SK-N-SH treated with all-trans-retinoic acid at 6 μM for 48 hours (cell line): Measurements from ENCODE around the gene ZNF30.

ENCODE experiments used
- ATAC-seq: fragments of 200-7000 bp; cut with Tn5 transposase; 3 replicates; pipeline ENCODE4 v1.9.1; 2020; ENCODE audit warnings: mild to moderate bottlenecking, moderate library complexity
- ARNTL ChIP-seq: fragments of 450-650 bp; formaldehyde crosslinking; IDR thresholded peaks from 2 replicates; pipeline ENCODE4 v1.5.0; 2020; ENCODE audit warnings: low read depth, mild to moderate bottlenecking, moderate library complexity, borderline replicate concordance
- BACH2 ChIP-seq: fragments of 250-450 bp; sonication (Bioruptor Pico); IDR thresholded peaks from 2 replicates; pipeline ENCODE4 v1.9.0; 2021; ENCODE audit warnings: mild to moderate bottlenecking, borderline replicate concordance
- CREB5 ChIP-seq: fragments of 250-450 bp; sonication (Bioruptor Pico); IDR thresholded peaks from 2 replicates; pipeline ENCODE4 v1.5.1; 2020; ENCODE audit warnings: low read depth, mild to moderate bottlenecking, moderate library complexity
- CSDC2 ChIP-seq: fragments of 250-450 bp; sonication (Bioruptor Pico); IDR thresholded peaks from 2 replicates; pipeline ENCODE4 v1.5.0; 2020; ENCODE audit warnings: mild to moderate bottlenecking, moderate library complexity
- CSRNP3 ChIP-seq: fragments of 250-450 bp; sonication (Bioruptor Pico); IDR thresholded peaks from 2 replicates; pipeline ENCODE4 v1.5.1; 2021; ENCODE audit warnings: mild to moderate bottlenecking, moderate library complexity
- ESRRG ChIP-seq: fragments of 250-450 bp; sonication (Bioruptor Pico); IDR thresholded peaks from 2 replicates; pipeline ENCODE4 v1.6.1; 2021; ENCODE audit warnings: mild to moderate bottlenecking
- GLIS3 ChIP-seq: fragments of 250-450 bp; sonication (Bioruptor Pico); IDR thresholded peaks from 2 replicates; pipeline ENCODE4 v1.5.0; 2020; ENCODE audit warnings: mild to moderate bottlenecking, moderate library complexity
- ISL1 ChIP-seq: fragments of 250-450 bp; sonication (Bioruptor Pico); IDR thresholded peaks from 2 replicates; pipeline ENCODE4 v2.1.2; 2022; ENCODE audit warnings: mild to moderate bottlenecking, moderate library complexity
- OSR1 ChIP-seq: fragments of 250-450 bp; sonication (Bioruptor Pico); IDR thresholded peaks from 2 replicates; pipeline ENCODE4 v1.8.0; 2022; ENCODE audit warnings: moderate library complexity, mild to moderate bottlenecking, inconsistent platforms
- PATZ1 ChIP-seq: fragments of 250-450 bp; sonication (Bioruptor Pico); IDR thresholded peaks from 2 replicates; pipeline ENCODE4 v1.8.0; 2020; ENCODE audit warnings: mild to moderate bottlenecking, moderate library complexity, borderline replicate concordance
- PPARA ChIP-seq: fragments of 250-450 bp; sonication (Bioruptor Pico); IDR thresholded peaks from 2 replicates; pipeline ENCODE4 v1.5.0; 2020; ENCODE audit warnings: mild to moderate bottlenecking, borderline replicate concordance
- RARB ChIP-seq: fragments of 250-450 bp; sonication (Bioruptor Pico); IDR thresholded peaks from 2 replicates; pipeline ENCODE4 v1.8.0; 2021; ENCODE audit warnings: mild to moderate bottlenecking, moderate library complexity
- SNAI2 ChIP-seq: fragments of 250-450 bp; sonication (Bioruptor Pico); IDR thresholded peaks from 2 replicates; pipeline ENCODE4 v1.5.0; 2020; ENCODE audit warnings: mild to moderate bottlenecking, moderate library complexity
- TCF4 ChIP-seq: fragments of 250-450 bp; sonication (Bioruptor Pico); IDR thresholded peaks from 2 replicates; pipeline ENCODE4 v1.8.0; 2021; ENCODE audit warnings: mild to moderate bottlenecking, moderate library complexity, borderline replicate concordance
- TOX ChIP-seq: fragments of 250-450 bp; sonication (Bioruptor Pico); IDR thresholded peaks from 2 replicates; pipeline ENCODE4 v1.8.0; 2021; ENCODE audit warnings: mild to moderate bottlenecking, moderate library complexity, borderline replicate concordance
- TSHZ2 ChIP-seq: fragments of 250-450 bp; sonication (Bioruptor Pico); IDR thresholded peaks from 2 replicates; pipeline ENCODE4 v1.5.0; 2020; ENCODE audit warnings: mild to moderate bottlenecking, moderate library complexity
- ZFP3 ChIP-seq: fragments of 250-450 bp; sonication (Bioruptor Pico); IDR thresholded peaks from 2 replicates; pipeline ENCODE4 v1.5.0; 2020; ENCODE audit warnings: mild to moderate bottlenecking, moderate library complexity
- ZFP30 ChIP-seq: fragments of 450-650 bp; formaldehyde crosslinking; IDR thresholded peaks from 2 replicates; pipeline ENCODE4 v1.5.0; 2022; ENCODE audit warnings: mild to moderate bottlenecking, moderate library complexity
- ZNF565 ChIP-seq: fragments of 450-650 bp; formaldehyde crosslinking; conservative IDR thresholded peaks from 2 replicates; pipeline ENCODE4 v1.5.0; 2020; ENCODE audit warnings: low read depth, mild to moderate bottlenecking, moderate library complexity
- ZNF70 ChIP-seq: fragments of 450-650 bp; formaldehyde crosslinking; IDR thresholded peaks from 2 replicates; pipeline ENCODE4 v1.5.0; 2020; ENCODE audit warnings: mild to moderate bottlenecking, moderate library complexity
- ZNF8 ChIP-seq: fragments of 450-650 bp; formaldehyde crosslinking; IDR thresholded peaks from 2 replicates; pipeline ENCODE4 v1.5.0; 2020; ENCODE audit warnings: mild to moderate bottlenecking, moderate library complexity

ZNF30 gene

GRCh38 chr19:34926361-34926684, 380 bp upstream of the ZNF30 start:
- TF ChIP-seq ARNTL (no peak), BACH2 (no peak), PATZ1 (CRISPR knock-in tag) (no peak), TOX (CRISPR knock-in tag) (no peak)
- no peak for ATAC-seq

GRCh38 chr19:34932494-34932893, 5.8 kb downstream of the ZNF30 start:
- ATAC-seq, result no peak

GRCh38 chr19:34936184-34936583, 9.5 kb downstream of the ZNF30 start:
- TF ChIP-seq GLIS3 (CRISPR knock-in tag) (no peak), ZNF565 (CRISPR knock-in tag) (no peak), PPARA (CRISPR knock-in tag) (no peak), ZNF8 (CRISPR knock-in tag) (no peak), ZNF70 (CRISPR knock-in tag) (no peak), ESRRG (CRISPR knock-in tag) (no peak), OSR1 (CRISPR knock-in tag) (no peak), TSHZ2 (CRISPR knock-in tag) (no peak)

More at GRCh38 chr19:34932494-34932893, 5.8 kb downstream of the ZNF30 start:
- no peak for TF ChIP-seq SNAI2 (CRISPR knock-in tag)
- no peak for TF ChIP-seq ZNF565 (CRISPR knock-in tag)
- TF ChIP-seq PPARA (CRISPR knock-in tag), result no peak
- TF ChIP-seq CSRNP3, result no peak
- no peak for TF ChIP-seq ZNF70 (CRISPR knock-in tag)
- TF ChIP-seq ARNTL, result no peak
- no peak for TF ChIP-seq ISL1 (CRISPR knock-in tag)
- TF ChIP-seq BACH2, result no peak
- no peak for TF ChIP-seq CSDC2 (CRISPR knock-in tag)
- no peak for TF ChIP-seq OSR1 (CRISPR knock-in tag)

GRCh38 chr19:34938886-34939285, 12.2 kb downstream of the ZNF30 start:
- no peak for TF ChIP-seq ZNF565 (CRISPR knock-in tag)
- no peak for TF ChIP-seq TOX (CRISPR knock-in tag)
- TF ChIP-seq TCF4 (CRISPR knock-in tag), result no peak
- TF ChIP-seq, all 23 proteins: peak for 0
- ATAC-seq, result no peak

More at GRCh38 chr19:34936184-34936583, 9.5 kb downstream of the ZNF30 start:
- no peak for ATAC-seq

GRCh38 chr19:34943861-34944573, 17.3 kb downstream of the ZNF30 start:
- ATAC-seq, result no peak
- TF ChIP-seq ZFP3 (CRISPR knock-in tag), result no peak
- TF ChIP-seq ISL1 (CRISPR knock-in tag), result no peak
- TF ChIP-seq TOX (CRISPR knock-in tag), result no peak
- no peak for TF ChIP-seq RARB (CRISPR knock-in tag)
- no peak for TF ChIP-seq CREB5
- TF ChIP-seq ZFP30 (CRISPR knock-in tag), result no peak
